ENCODE measurements around the gene SLC16A8.

- TF ChIP-seq POLR2A (IDR thresholded peaks at IDR 0.05) = no peak
- no peak for TF ChIP-seq CTCF (IDR thresholded peaks at IDR 0.05)
Observed at GRCh38 chr22:38125751-38126201, 41.8 kb upstream of the SLC16A8 start.
